Esophagus muscularis mucosa (tissue), 4 donors: ENCODE data around the gene TBC1D22A. TPM values are rescaled to one million over a fixed set of nuclear protein-coding genes. Genes with fewer than 3 reads are reported as not detected.
A peak's percentile ranks its signal among the peaks of the same experiment; 100 is the strongest.

Experiments
- DNase-seq: peaks from one replicate; pipeline ENCODE4 v3.0.0-alpha.2; 2017; ENCODE audit errors: extremely low spot score
- H3K27ac ChIP-seq, 4 donors: fragments of 200-600 bp; sonication (generic); replicated peaks in 1 of 4; 1 replicate in 3 of 4; 2 replicates in 1 of 4; pipeline ENCODE4 v1.5.1; 2016 to 2019; ENCODE audit warnings: mild to moderate bottlenecking in 1 of 4
- H3K27me3 ChIP-seq, 4 donors: fragments of 200-600 bp; sonication (generic); one replicate each; pipeline versions ENCODE4 v1.5.1 to v1.6.0; 2016 to 2019
- H3K36me3 ChIP-seq, 4 donors: fragments of 200-600 bp; sonication (generic); one replicate each; pipeline ENCODE4 v1.5.1; 2016 to 2019
- H3K4me1 ChIP-seq, 4 donors: fragments of 200-600 bp; sonication (generic); one replicate each; pipeline ENCODE4 v1.5.1; 2016 to 2019
- H3K4me3 ChIP-seq, 4 donors: fragments of 200-600 bp; sonication (generic); 1 replicate in 2 of 4; 2 replicates in 2 of 4; pipeline ENCODE4 v1.5.1; 2016 to 2019; ENCODE audit warnings: mild to moderate bottlenecking in 4 of 4, moderate library complexity in 1 of 4
- H3K9me3 ChIP-seq, 4 donors: fragments of 200-600 bp; sonication (generic); 1 replicate in 3 of 4; 2 replicates in 1 of 4; pipeline ENCODE4 v1.5.1; 2016 to 2019
- CTCF ChIP-seq, 3 experiments: fragments of 200-600 bp in 2 of 3; fragments of 450-650 bp in 1 of 3; sonication (generic) in 2 of 3; IDR thresholded peaks; one replicate each; pipeline ENCODE4 v1.5.1; 2017 to 2019; ENCODE audit warnings: antibody characterized with exemption in 3 of 3, mild to moderate bottlenecking in 2 of 3, moderate library complexity in 1 of 3
- EP300 ChIP-seq: sonication (generic); formaldehyde crosslinking; IDR thresholded peaks from one replicate; pipeline ENCODE4 v1.6.1; 2017; ENCODE audit warnings: antibody characterized with exemption
- POLR2A ChIP-seq: fragments of 450-650 bp; IDR thresholded peaks from one replicate; pipeline ENCODE4 v1.6.1; 2017; ENCODE audit warnings: antibody characterized with exemption, moderate library complexity, mild to moderate bottlenecking, low read depth
- POLR2AphosphoS5 ChIP-seq, 2 donors: sonication (generic); formaldehyde crosslinking; IDR thresholded peaks; one replicate each; pipeline ENCODE4 v1.6.1; 2017; ENCODE audit warnings: antibody characterized with exemption in 2 of 2
- WGBS: methylation state at CpG from one replicate; pipeline ENCODE4 v1.1.5; 2018; 5-methylcytosine and 5-hydroxymethylcytosine counted together
- intact Hi-C: fragments of 100-400 bp; cut with DNase I; formaldehyde crosslinking; loops from one replicate; pipeline ENCODE4 v1.15.1; 2023
- total RNA-seq, 4 donors: library from RNA; depleted of rRNA; stranded (reverse); fragments of >200 nt; gene quantifications; one replicate each; pipeline versions ENCODE4 v1.1.0 to v1.2.1, GENCODE V29; 2016

The TBC1D22A gene
- total RNA-seq, 4 donors from 2014 or later = 15.2 to 20.7 (median 18.8) TPM

DNA sequence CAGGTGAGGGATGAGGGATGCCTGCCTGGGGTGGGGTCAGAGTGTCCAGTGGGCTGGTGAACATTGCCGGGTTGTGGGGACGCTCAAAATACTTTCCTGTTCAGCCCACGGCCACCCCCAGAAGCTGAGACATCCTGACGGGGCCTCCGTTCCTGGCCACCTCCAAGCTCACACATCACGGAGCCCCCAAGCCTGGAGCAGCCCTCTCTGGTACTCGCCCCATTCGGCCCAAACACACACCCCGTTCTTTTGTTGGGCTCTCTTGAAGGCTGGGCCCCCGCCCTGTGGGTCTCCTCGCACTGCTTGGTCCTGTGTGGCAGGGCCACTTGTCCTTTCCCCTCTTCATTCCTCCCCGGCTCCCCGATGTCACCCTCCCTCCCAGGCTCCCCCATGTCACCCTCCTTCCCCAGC lies 442.6 kb downstream of the TBC1D22A start:
- Histone ChIP-seq H3K27ac (no peak overlapping the region), H3K4me3 (no peak overlapping the region), H3K27me3 (peaks cover 0 to 81% (median 0%) of the 10 kb centered on the region in 4 donors), H3K4me1 (peaks cover 0 to 6% (median 0%) of the 10 kb centered on the region in 4 donors), H3K36me3 (no peaks in the 10 kb centered on the region), H3K9me3 (no peaks in the 10 kb centered on the region)
- intact Hi-C loops = no loop called here
- TF ChIP-seq POLR2AphosphoS5 (IDR thresholded peaks at IDR 0.05) (no peak), CTCF (IDR thresholded peaks at IDR 0.05) (no peak), POLR2A (no peak), EP300 (no peak)
- no peak for DNase-seq
- 86% methylated on average over 13 of the region's 13 CpGs for WGBS

DNA sequence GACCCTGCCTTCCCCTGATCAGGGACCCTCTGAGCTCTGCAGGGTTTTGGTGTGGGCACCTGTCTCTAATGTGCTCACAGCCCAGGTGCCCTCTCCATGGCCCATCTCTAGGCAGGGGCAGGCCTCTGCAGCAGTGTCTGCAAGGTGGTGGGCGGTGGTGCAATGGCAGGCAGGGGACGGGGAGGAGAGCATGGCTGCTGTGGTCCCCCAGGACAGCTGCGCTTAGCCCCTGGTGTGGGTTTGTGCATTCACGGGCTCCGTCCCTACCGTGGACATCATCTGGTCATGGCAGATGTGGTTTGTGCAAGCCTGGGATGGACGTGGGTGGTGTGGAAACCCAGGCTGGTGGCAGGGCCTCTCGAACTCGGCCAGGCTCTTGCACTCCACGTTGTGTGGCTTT lies 443.1 kb downstream of the TBC1D22A start:
- 90% methylated on average over 5 of the region's 10 CpGs for WGBS

GRCh38 chr22:47206164-47206563 lies 443.7 kb downstream of the TBC1D22A start:
- H3K9me3 ChIP-seq = no peaks in the 10 kb centered on the region
- no peak overlapping the region for H3K27ac ChIP-seq
- no peaks in the 10 kb centered on the region for H3K4me1 ChIP-seq
- no peak for TF ChIP-seq POLR2AphosphoS5 (IDR thresholded peaks at IDR 0.05)
- TF ChIP-seq CTCF (IDR thresholded peaks at IDR 0.05) = no peak
- no peak for TF ChIP-seq EP300
- TF ChIP-seq POLR2A = no peak
- H3K27me3 ChIP-seq = peaks cover 0 to 70% (median 0%) of the 10 kb centered on the region in 4 donors
- intact Hi-C loops = no loop called here
- H3K36me3 ChIP-seq = no peaks in the 10 kb centered on the region
- no peak overlapping the region for H3K4me3 ChIP-seq
- peak; percentile 45 for DNase-seq
- WGBS = 90% methylated on average over 3 of the region's 3 CpGs

More for the DNA sequence above, 443.1 kb downstream of the TBC1D22A start:
- Histone ChIP-seq H3K27me3 (peaks cover 0 to 76% (median 0%) of the 10 kb centered on the region in 4 donors), H3K36me3 (no peaks in the 10 kb centered on the region), H3K9me3 (no peaks in the 10 kb centered on the region), H3K4me3 (no peak overlapping the region), H3K27ac (no peak overlapping the region), H3K4me1 (peaks cover 0 to 1% (median 0%) of the 10 kb centered on the region in 4 donors)
- DNase-seq = peak; percentile 72
- no peak for TF ChIP-seq POLR2A
- TF ChIP-seq POLR2AphosphoS5 (IDR thresholded peaks at IDR 0.05) = no peak
- no peak for TF ChIP-seq CTCF (IDR thresholded peaks at IDR 0.05)
- no peak for TF ChIP-seq EP300
- intact Hi-C loops = no loop called here

DNA sequence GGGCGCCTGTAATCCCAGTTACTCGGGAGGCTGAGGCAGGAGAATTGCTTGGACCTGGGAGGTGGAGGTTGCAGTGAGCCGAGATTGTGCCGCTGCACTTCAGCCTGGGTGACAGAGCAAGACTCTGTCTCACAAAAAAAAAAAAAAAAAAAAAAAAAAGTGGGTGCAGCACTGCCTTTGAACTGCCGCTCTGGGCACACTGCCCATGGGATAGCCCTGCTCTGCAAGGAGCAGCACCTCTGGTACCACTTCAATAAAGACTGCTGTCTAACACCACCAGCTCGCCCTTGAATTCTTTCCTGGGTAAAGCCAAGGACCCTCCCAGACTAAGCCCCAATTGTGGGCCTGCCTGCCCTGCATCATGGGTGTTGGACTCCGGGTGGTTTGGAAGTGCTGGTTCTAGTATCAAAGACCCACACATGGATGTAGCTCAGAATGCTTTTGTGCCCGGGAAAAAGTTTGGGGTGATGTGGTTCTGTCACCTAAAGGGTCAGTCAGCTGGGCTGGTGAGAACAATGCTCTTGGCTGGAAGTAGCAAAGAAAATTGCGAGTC lies 444.3 kb downstream of the TBC1D22A start:
- peak; percentile 39 for DNase-seq
- TF ChIP-seq POLR2AphosphoS5 (IDR thresholded peaks at IDR 0.05) (no peak), CTCF (IDR thresholded peaks at IDR 0.05) (no peak), POLR2A (no peak), EP300 (no peak)
- peaks cover 0 to 64% (median 0%) of the 10 kb centered on the region in 4 donors for H3K27me3 ChIP-seq
- H3K4me1 ChIP-seq = no peaks in the 10 kb centered on the region
- no peak overlapping the region for H3K4me3 ChIP-seq
- H3K27ac ChIP-seq = no peak overlapping the region
- H3K9me3 ChIP-seq = no peaks in the 10 kb centered on the region
- no peaks in the 10 kb centered on the region for H3K36me3 ChIP-seq
- 83% methylated on average over 8 of the region's 9 CpGs for WGBS
- intact Hi-C loops = no loop called here

DNA sequence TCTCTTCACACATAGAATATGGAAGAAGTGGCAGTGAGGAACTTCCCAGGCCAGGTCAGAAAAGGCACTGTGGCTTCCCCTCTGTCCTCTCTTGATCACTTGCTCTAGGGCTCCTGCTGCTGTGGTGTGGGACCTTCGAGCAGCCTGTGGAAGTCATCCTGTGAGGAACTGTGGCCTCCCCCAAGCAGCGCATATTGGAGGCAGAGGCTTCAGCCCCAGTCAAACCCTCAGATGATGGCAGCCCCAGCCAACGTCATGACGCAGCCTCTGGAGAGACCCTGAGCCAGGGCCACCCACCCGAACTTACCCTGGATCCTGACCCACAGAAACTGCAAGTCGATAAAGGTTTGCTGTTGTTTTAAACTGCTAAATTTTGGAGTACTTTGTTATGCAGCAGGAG lies 444.9 kb downstream of the TBC1D22A start:
- TF ChIP-seq POLR2AphosphoS5 (IDR thresholded peaks at IDR 0.05) (no peak), CTCF (IDR thresholded peaks at IDR 0.05) (no peak), POLR2A (no peak), EP300 (no peak)
- Histone ChIP-seq H3K36me3 (no peaks in the 10 kb centered on the region), H3K27me3 (peaks cover 0 to 58% (median 0%) of the 10 kb centered on the region in 4 donors), H3K4me3 (no peak overlapping the region), H3K4me1 (no peaks in the 10 kb centered on the region), H3K27ac (no peak overlapping the region), H3K9me3 (no peaks in the 10 kb centered on the region)
- WGBS = 98% methylated on average over 6 of the region's 6 CpGs
- intact Hi-C loops = no loop called here
- no peak for DNase-seq
